ENCODE results near the gene VTI1B. TPM values are rescaled to one million over a fixed set of nuclear protein-coding genes. Genes with fewer than 3 reads are reported as not detected.

The VTI1B gene
- total and polyA plus RNA-seq, 2 donors (not counting 3 experiments of a cell fraction or from before 2014, with no cell fraction given), result 23.8 to 90.0 TPM

- no peaks in the 10 kb centered on the region for H3K36me3 ChIP-seq (ENCODE audit: control insufficient read depth in 2 of 2, extremely low read depth in 1 of 2, insufficient read depth in 2 of 2, low read length in 2 of 2)
- DNase-seq (ENCODE audit: low read depth, low spot score) (no peak), FAIRE-seq (no peak)
- POLR2A ChIA-PET, result no interaction called here
- no peak overlapping the region for H3K4me2 ChIP-seq (ENCODE audit: insufficient read depth, low read length)
- H3K9ac ChIP-seq (replicated peaks; ENCODE audit: extremely low read depth, insufficient read depth, low read length), result no peak overlapping the region
- CTCF ChIA-PET, result interaction anchor here (0.8 to 15.5 kb wide), 8 partner anchors 36 to 239 kb away, joined by 3 to 437 read pairs (median 46); partner anchors contain the start of genes ARG2, PIGH and RDH12
- dilution Hi-C loops (cut with MboI; ENCODE audit: extremely low pct_ligation_motif_present, low sequenced_read_pairs), result no loop called here
- intact Hi-C loops (cut with micrococcal nuclease), result loop anchor here (2.0 kb wide), 1 partner anchor 139 kb away; no protein-coding TSS in a partner anchor
- H3K9me1 ChIP-seq (replicated peaks; ENCODE audit: control insufficient read depth, extremely low read depth, insufficient read depth, low read length), result no peaks in the 10 kb centered on the region
- no peak overlapping the region for H3K27ac ChIP-seq (ENCODE audit: insufficient read depth, low read depth, low read length)
- peaks cover 43% of the 10 kb centered on the region for H3K79me2 ChIP-seq (ENCODE audit: control insufficient read depth, insufficient read depth, low read length)
- H3K9me3 ChIP-seq (replicated peaks; ENCODE audit: control insufficient read depth, insufficient read depth, low read length), result no peaks in the 10 kb centered on the region
- TF ChIP-seq MYC (IDR thresholded peaks at IDR 0.05; ENCODE audit: low read depth, low read length), result no peak
- no peak for TF ChIP-seq JUN (IDR thresholded peaks at IDR 0.05; ENCODE audit: borderline replicate concordance, insufficient read depth, insufficient read length, low read depth)
- TF ChIP-seq EZH2 (IDR thresholded peaks at IDR 0.05; ENCODE audit: borderline replicate concordance, low read depth, low read length, severe bottlenecking), result no peak
- no peak for TF ChIP-seq FOS (IDR thresholded peaks at IDR 0.05; ENCODE audit: borderline replicate concordance, insufficient read depth, low read length)
- TF ChIP-seq CTCF (IDR thresholded peaks at IDR 0.05; ENCODE audit: extremely low read depth in 1 of 2, insufficient read depth in 1 of 2, low read depth in 1 of 2, low read length in 2 of 2), result no peak
- TF ChIP-seq GATA2 (IDR thresholded peaks at IDR 0.05; ENCODE audit: insufficient read depth, insufficient read length, low read depth, low read length), result no peak
- TF ChIP-seq POLR2A (IDR thresholded peaks at IDR 0.05; ENCODE audit: low read depth, low read length), result no peak
- TF ChIP-seq POLR2AphosphoS5 (IDR thresholded peaks at IDR 0.05; ENCODE audit: insufficient read depth, low read depth, low read length), result no peak
- TF ChIP-seq, protein P1, sequence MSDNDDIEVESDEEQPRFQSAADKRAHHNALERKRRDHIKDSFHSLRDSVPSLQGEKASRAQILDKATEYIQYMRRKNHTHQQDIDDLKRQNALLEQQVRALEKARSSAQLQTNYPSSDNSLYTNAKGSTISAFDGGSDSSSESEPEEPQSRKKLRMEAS (IDR thresholded peaks at IDR 0.05; ENCODE audit: insufficient read depth, insufficient read length), result no peak
- H3K4me1 ChIP-seq (ENCODE audit: control insufficient read depth, extremely low read depth, insufficient read depth, low read length), result no peaks in the 10 kb centered on the region
- BruUV-seq (replicated peaks), result no TSS peak
- no peak overlapping the region for H2AFZ ChIP-seq (ENCODE audit: low read depth, low read length)
- no peaks in the 10 kb centered on the region for H3K27me3 ChIP-seq (ENCODE audit: control insufficient read depth in 2 of 2, insufficient read depth in 2 of 2, low read length in 2 of 2)
- H4K20me1 ChIP-seq (replicated peaks; ENCODE audit: control insufficient read depth, extremely low read depth, insufficient read depth, low read length), result peaks cover 4% of the 10 kb centered on the region
- no peak overlapping the region for H3K4me3 ChIP-seq (replicated peaks in 1 of 3; ENCODE audit: insufficient read depth in 1 of 3, low read depth in 1 of 3, low read length in 3 of 3)
Measured at GRCh38 chr14:67665868-67666267, 8.6 kb downstream of the VTI1B start.

All from endothelial cell of umbilical vein (primary cell).